A549 (cell line): ENCODE data around the gene PSMF1. TPM values are rescaled to one million over a fixed set of nuclear protein-coding genes. Genes with fewer than 3 reads are reported as not detected.

Experiments used
- ATAC-seq, 2 experiments: fragments of 200-7000 bp in 1 of 2; fragments of >200 bp in 1 of 2; cut with Nextera tagmentation in 1 of 2; cut with Tn5 transposase in 1 of 2; 3 replicates each; pipeline versions ENCODE4 v1.8.0 to v1.9.1; 2018 to 2020; ENCODE audit warnings: mild to moderate bottlenecking in 1 of 2, moderate library complexity in 1 of 2
- CTCF ChIA-PET: fragments of 300-600 bp; sonication (Branson Sonifier 250); formaldehyde crosslinking; extraction: SDS; loops from one replicate; lab custom pipeline; 2021; ENCODE audit warnings: antibody characterized with exemption, inconsistent platforms; lab: Yijun Ruan, JAX
- POLR2A ChIA-PET: fragments of 350-600 bp; formaldehyde crosslinking; extraction: SDS; loops from one replicate; lab custom pipeline; 2021; ENCODE audit warnings: antibody characterized with exemption, inconsistent platforms; lab: Yijun Ruan, JAX
- DNase-seq, 2 experiments: peaks; one replicate each; pipeline versions ENCODE4 v3.0.0 to v3.0.0-alpha.2; 2011 to 2016; ENCODE audit warnings: low read depth in 1 of 2, low spot score in 1 of 2
- FAIRE-seq: peaks from 2 replicates; lab custom pipeline; 2011; peaks lifted over from hg19 to GRCh38; lab: Jason Lieb, UNC
- H3K27ac ChIP-seq, 2 experiments: fragments of >200 bp; sonication (Bioruptor Twin); formaldehyde crosslinking; 3 replicates each; pipeline ENCODE4 v1.5.1; 2016 to 2017
- H3K4me1 ChIP-seq: fragments of >200 bp; sonication (Bioruptor Twin); formaldehyde crosslinking; 3 replicates; pipeline ENCODE4 v1.6.1; 2016
- H3K4me2 ChIP-seq: fragments of >200 bp; sonication (Bioruptor Twin); formaldehyde crosslinking; 3 replicates; pipeline ENCODE4 v1.6.1; 2016
- H3K4me3 ChIP-seq: fragments of >200 bp; sonication (Bioruptor Twin); formaldehyde crosslinking; 3 replicates; pipeline ENCODE4 v1.5.1; 2016
- H3K9me3 ChIP-seq: fragments of >200 bp; sonication (Bioruptor Twin); formaldehyde crosslinking; 3 replicates; pipeline ENCODE4 v1.6.1; 2016
- ESRRA ChIP-seq: fragments of 150-350 bp; IDR thresholded peaks from 2 replicates; pipeline ENCODE4 v1.6.1; 2014; ENCODE audit warnings: mild to moderate bottlenecking, low read length, borderline replicate concordance
- FOXS1 ChIP-seq: fragments of 250-450 bp; sonication (Bioruptor Pico); IDR thresholded peaks from 2 replicates; pipeline ENCODE4 v1.5.0; 2020; ENCODE audit warnings: mild to moderate bottlenecking, moderate library complexity
- MAFK ChIP-seq: fragments of 450-650 bp; IDR thresholded peaks from 2 replicates; pipeline ENCODE4 v1.6.1; 2014; ENCODE audit not compliant: partially characterized antibody
- MYC ChIP-seq: IDR thresholded peaks from 2 replicates; pipeline ENCODE4 v1.6.1; 2012; ENCODE audit warnings: mild to moderate bottlenecking, inconsistent platforms, low read length, improper control_type of control experiment, borderline replicate concordance
- NFE2L2 ChIP-seq: fragments of 150-350 bp; conservative IDR thresholded peaks from 2 replicates; pipeline ENCODE4 v1.6.1; 2014; ENCODE audit warnings: low read length
- POLR2A ChIP-seq: IDR thresholded peaks from 2 replicates; pipeline ENCODE4 v1.6.1; 2012; ENCODE audit warnings: mild to moderate bottlenecking, low read length
- RAD21 ChIP-seq, 2 experiments: fragments of >200 bp in 1 of 2; sonication (Bioruptor Twin) in 1 of 2; formaldehyde crosslinking in 1 of 2; IDR thresholded peaks in 1 of 2; conservative IDR thresholded peaks in 1 of 2; 2 replicates in 1 of 2; 3 replicates in 1 of 2; pipeline ENCODE4 v1.6.1; 2012 to 2018; ENCODE audit warnings: inconsistent platforms in 1 of 2
- SMC3 ChIP-seq: fragments of >200 bp; sonication (Bioruptor Twin); formaldehyde crosslinking; IDR thresholded peaks from 3 replicates; pipeline ENCODE4 v1.6.1; 2018; ENCODE audit warnings: inconsistent platforms
- TP53 ChIP-seq: fragments of 250-450 bp; sonication (Bioruptor Pico); IDR thresholded peaks from 2 replicates; pipeline ENCODE4 v1.5.0; 2021; ENCODE audit warnings: mild to moderate bottlenecking, moderate library complexity
- ZFP36 ChIP-seq: fragments of 450-650 bp; IDR thresholded peaks from 2 replicates; pipeline ENCODE4 v1.6.1; 2014; ENCODE audit warnings: borderline replicate concordance; ENCODE audit not compliant: partially characterized antibody
- WGBS: methylation state at CpG from one replicate; pipeline ENCODE4 v1.1.6; 2017; ENCODE audit errors: missing lambda C conversion rate; 5-methylcytosine and 5-hydroxymethylcytosine counted together
- polyA plus RNA-seq, 4 experiments: library from polyadenylated mRNA; depleted of rRNA in 3 of 4; stranded (reverse); fragments of >200 nt; fragmentation: RNase III in 1 of 4; extraction: RNeasy Plus Mini Kit Qiagen cat#74134 plus additional on column Dnase treatment in 1 of 4; gene quantifications; 2 replicates in 3 of 4; 3 replicates in 1 of 4; pipeline ENCODE4 v1.2.3, GENCODE V29; 2011 to 2017
- TF ChIP-seq, protein P1 (sequence below): fragments of 250-450 bp; sonication (Bioruptor Pico); IDR thresholded peaks from 2 replicates; pipeline ENCODE4 v1.5.0; 2020; ENCODE audit warnings: low read depth, mild to moderate bottlenecking, moderate library complexity
- TF ChIP-seq, protein P2 (sequence below): fragments of 250-450 bp; sonication (Bioruptor Pico); IDR thresholded peaks from 2 replicates; pipeline ENCODE4 v1.5.0; 2021; ENCODE audit warnings: mild to moderate bottlenecking, moderate library complexity, borderline replicate concordance
- TF ChIP-seq, protein P3 (sequence below): IDR thresholded peaks from 2 replicates; pipeline ENCODE4 v1.6.1; 2012
- TF ChIP-seq, protein P4 (sequence below): fragments of 200-600 bp; sonication (generic); IDR thresholded peaks from 2 replicates; pipeline ENCODE4 v1.6.1; 2016; ENCODE audit warnings: antibody characterized with exemption, mild to moderate bottlenecking, moderate library complexity
- TF ChIP-seq, protein P5 (sequence below): fragments of >200 bp; sonication (Bioruptor Twin); formaldehyde crosslinking; IDR thresholded peaks from 3 replicates; pipeline ENCODE4 v1.6.1; 2016
- TF ChIP-seq, protein P6 (sequence below): fragments of >200 bp; sonication (Bioruptor Twin); formaldehyde crosslinking; IDR thresholded peaks from 3 replicates; pipeline ENCODE4 v1.5.1; 2016

Gene PSMF1
- polyA plus RNA-seq, 2 of the 4 experiments (the other 2 are of a cell fraction): 123 to 157 TPM

DNA sequence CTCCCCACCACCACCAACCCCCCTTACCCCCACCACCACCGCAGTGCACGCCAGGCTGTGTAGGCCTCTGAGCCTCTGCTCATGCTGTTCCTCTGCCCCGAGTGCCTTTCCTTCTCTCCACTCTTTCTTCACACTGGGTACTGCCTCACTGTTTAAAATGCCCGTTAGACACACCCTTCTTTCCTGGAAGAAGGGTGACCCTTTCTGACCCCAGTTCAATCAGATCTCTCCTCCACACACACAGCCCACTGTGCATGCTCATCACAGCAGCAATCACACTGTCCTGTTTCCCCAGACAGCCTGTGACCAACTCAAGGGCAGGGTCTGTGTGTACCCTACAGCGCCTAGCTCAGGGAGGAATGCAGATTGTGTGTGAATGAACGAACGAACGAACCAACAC, 56.4 kb downstream of the PSMF1 start:
- WGBS: 92% methylated on average over 7 of the region's 8 CpGs
- H3K4me2 ChIP-seq: no peak overlapping the region
- H3K9me3 ChIP-seq: no peaks in the 10 kb centered on the region
- no peak for DNase-seq
- POLR2A ChIA-PET: no interaction called here
- no peak overlapping the region for H3K4me3 ChIP-seq
- TF ChIP-seq, protein P1, sequence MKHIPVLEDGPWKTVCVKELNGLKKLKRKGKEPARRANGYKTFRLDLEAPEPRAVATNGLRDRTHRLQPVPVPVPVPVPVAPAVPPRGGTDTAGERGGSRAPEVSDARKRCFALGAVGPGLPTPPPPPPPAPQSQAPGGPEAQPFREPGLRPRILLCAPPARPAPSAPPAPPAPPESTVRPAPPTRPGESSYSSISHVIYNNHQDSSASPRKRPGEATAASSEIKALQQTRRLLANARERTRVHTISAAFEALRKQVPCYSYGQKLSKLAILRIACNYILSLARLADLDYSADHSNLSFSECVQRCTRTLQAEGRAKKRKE (CRISPR knock-in tag): no peak
- TF ChIP-seq MAFK: peak; percentile 11
- H3K4me1 ChIP-seq: peaks cover 7% of the 10 kb centered on the region; the same call in 1 of the 3 replicates
- FAIRE-seq: no peak
- CTCF ChIA-PET: interaction anchor here (1.1 to 10.6 kb wide), 3 partner anchors 11 to 37 kb away, joined by 4 to 91 read pairs (median 30); partner anchors contain the start of gene TMEM74B
- no peak for ATAC-seq
- no peak overlapping the region for H3K27ac ChIP-seq

DNA sequence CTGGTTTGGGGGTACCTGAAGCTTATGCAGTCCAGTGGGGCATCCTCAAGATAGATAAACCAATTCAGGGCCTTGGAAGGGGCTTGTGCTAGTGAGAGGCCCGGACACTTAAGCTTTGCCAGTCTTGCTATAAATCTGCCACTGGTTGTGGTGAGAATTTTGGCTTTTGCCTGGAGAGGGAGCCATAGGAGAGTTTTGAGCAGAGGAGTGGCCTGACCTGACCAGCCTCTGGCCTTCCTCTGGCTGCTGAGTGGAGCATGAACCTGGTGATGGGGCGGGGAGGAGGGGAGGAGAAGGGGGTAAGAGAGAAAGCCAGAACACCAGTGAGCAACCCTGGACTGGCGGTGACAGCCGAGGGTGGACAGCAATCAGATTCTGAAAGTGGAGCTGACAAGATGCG, 59.3 kb downstream of the PSMF1 start:
- CTCF ChIA-PET: interaction anchor here (0.7 to 10.6 kb wide), 9 partner anchors 8 to 289 kb away, joined by 3 to 91 read pairs (median 3); partner anchors contain the start of genes NSFL1C and TMEM74B
- Histone ChIP-seq H3K27ac (no peak overlapping the region), H3K4me2 (no peak overlapping the region), H3K9me3 (no peaks in the 10 kb centered on the region), H3K4me3 (no peak overlapping the region), H3K4me1 (peaks cover 7% of the 10 kb centered on the region; the same call in 1 of the 3 replicates)
- WGBS: 84% methylated on average over 5 of the region's 5 CpGs
- TF ChIP-seq, protein P2, sequence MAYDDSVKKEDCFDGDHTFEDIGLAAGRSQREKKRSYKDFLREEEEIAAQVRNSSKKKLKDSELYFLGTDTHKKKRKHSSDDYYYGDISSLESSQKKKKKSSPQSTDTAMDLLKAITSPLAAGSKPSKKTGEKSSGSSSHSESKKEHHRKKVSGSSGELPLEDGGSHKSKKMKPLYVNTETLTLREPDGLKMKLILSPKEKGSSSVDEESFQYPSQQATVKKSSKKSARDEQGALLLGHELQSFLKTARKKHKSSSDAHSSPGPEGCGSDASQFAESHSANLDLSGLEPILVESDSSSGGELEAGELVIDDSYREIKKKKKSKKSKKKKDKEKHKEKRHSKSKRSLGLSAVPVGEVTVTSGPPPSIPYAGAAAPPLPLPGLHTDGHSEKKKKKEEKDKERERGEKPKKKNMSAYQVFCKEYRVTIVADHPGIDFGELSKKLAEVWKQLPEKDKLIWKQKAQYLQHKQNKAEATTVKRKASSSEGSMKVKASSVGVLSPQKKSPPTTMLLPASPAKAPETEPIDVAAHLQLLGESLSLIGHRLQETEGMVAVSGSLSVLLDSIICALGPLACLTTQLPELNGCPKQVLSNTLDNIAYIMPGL: no peak
- TF ChIP-seq, protein P3, sequence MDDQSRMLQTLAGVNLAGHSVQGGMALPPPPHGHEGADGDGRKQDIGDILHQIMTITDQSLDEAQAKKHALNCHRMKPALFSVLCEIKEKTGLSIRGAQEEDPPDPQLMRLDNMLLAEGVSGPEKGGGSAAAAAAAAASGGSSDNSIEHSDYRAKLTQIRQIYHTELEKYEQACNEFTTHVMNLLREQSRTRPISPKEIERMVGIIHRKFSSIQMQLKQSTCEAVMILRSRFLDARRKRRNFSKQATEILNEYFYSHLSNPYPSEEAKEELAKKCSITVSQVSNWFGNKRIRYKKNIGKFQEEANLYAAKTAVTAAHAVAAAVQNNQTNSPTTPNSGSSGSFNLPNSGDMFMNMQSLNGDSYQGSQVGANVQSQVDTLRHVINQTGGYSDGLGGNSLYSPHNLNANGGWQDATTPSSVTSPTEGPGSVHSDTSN: no peak
- TF ChIP-seq FOXS1 (CRISPR knock-in tag): no peak
- TF ChIP-seq TP53 (CRISPR knock-in tag): no peak
- TF ChIP-seq RAD21 (conservative IDR thresholded peaks at IDR 0.05 in 1 of 2, IDR thresholded peaks at IDR 0.05 in 1 of 2): peak in 1 of 2 experiments; percentile 34; a peak in 2 of 5 replicates
- no peak for TF ChIP-seq MYC
- TF ChIP-seq, protein P4, sequence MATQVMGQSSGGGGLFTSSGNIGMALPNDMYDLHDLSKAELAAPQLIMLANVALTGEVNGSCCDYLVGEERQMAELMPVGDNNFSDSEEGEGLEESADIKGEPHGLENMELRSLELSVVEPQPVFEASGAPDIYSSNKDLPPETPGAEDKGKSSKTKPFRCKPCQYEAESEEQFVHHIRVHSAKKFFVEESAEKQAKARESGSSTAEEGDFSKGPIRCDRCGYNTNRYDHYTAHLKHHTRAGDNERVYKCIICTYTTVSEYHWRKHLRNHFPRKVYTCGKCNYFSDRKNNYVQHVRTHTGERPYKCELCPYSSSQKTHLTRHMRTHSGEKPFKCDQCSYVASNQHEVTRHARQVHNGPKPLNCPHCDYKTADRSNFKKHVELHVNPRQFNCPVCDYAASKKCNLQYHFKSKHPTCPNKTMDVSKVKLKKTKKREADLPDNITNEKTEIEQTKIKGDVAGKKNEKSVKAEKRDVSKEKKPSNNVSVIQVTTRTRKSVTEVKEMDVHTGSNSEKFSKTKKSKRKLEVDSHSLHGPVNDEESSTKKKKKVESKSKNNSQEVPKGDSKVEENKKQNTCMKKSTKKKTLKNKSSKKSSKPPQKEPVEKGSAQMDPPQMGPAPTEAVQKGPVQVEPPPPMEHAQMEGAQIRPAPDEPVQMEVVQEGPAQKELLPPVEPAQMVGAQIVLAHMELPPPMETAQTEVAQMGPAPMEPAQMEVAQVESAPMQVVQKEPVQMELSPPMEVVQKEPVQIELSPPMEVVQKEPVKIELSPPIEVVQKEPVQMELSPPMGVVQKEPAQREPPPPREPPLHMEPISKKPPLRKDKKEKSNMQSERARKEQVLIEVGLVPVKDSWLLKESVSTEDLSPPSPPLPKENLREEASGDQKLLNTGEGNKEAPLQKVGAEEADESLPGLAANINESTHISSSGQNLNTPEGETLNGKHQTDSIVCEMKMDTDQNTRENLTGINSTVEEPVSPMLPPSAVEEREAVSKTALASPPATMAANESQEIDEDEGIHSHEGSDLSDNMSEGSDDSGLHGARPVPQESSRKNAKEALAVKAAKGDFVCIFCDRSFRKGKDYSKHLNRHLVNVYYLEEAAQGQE: no peak
- TF ChIP-seq, protein P5, sequence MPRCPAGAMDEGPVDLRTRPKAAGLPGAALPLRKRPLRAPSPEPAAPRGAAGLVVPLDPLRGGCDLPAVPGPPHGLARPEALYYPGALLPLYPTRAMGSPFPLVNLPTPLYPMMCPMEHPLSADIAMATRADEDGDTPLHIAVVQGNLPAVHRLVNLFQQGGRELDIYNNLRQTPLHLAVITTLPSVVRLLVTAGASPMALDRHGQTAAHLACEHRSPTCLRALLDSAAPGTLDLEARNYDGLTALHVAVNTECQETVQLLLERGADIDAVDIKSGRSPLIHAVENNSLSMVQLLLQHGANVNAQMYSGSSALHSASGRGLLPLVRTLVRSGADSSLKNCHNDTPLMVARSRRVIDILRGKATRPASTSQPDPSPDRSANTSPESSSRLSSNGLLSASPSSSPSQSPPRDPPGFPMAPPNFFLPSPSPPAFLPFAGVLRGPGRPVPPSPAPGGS: no peak
- TF ChIP-seq SMC3: 0 out of 3 replicates have a peak, but pooled peaks have one; percentile 9
- TF ChIP-seq ESRRA: no peak
- no peak for TF ChIP-seq NFE2L2
- no peak for TF ChIP-seq ZFP36
- TF ChIP-seq, protein P6, sequence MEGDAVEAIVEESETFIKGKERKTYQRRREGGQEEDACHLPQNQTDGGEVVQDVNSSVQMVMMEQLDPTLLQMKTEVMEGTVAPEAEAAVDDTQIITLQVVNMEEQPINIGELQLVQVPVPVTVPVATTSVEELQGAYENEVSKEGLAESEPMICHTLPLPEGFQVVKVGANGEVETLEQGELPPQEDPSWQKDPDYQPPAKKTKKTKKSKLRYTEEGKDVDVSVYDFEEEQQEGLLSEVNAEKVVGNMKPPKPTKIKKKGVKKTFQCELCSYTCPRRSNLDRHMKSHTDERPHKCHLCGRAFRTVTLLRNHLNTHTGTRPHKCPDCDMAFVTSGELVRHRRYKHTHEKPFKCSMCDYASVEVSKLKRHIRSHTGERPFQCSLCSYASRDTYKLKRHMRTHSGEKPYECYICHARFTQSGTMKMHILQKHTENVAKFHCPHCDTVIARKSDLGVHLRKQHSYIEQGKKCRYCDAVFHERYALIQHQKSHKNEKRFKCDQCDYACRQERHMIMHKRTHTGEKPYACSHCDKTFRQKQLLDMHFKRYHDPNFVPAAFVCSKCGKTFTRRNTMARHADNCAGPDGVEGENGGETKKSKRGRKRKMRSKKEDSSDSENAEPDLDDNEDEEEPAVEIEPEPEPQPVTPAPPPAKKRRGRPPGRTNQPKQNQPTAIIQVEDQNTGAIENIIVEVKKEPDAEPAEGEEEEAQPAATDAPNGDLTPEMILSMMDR: peak; percentile 5; the same call in 1 of the 3 replicates
- TF ChIP-seq POLR2A: no peak
- POLR2A ChIA-PET: no interaction called here
- ATAC-seq: peak; percentile 45 to 80; a peak in 5 of 6 replicates
- DNase-seq: peak in 1 of 2 experiments; percentile 53
- no peak for FAIRE-seq
